ENCODE results near the gene NDEL1.

NDEL1 gene

DNA sequence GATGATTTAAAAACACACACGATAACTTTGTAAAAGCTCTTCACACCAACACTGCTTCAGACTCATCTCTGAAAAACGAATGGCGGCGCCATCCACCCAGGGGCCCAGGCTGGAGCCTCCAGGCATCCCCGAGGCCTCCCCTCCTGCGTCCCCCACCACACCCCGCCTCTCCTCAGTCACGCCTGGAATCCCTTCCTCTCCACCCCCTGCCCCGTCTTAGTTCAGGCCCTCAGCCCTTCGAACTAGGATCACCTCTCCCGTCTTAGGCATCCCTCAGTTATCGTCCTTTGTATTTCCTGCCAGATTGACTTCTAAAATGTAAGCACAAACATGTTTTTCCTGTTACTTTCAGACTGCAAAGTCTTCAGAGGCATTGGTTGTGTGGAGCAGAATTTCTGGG is 58.3 kb downstream of the NDEL1 start:
- TF ChIP-seq, protein P1, sequence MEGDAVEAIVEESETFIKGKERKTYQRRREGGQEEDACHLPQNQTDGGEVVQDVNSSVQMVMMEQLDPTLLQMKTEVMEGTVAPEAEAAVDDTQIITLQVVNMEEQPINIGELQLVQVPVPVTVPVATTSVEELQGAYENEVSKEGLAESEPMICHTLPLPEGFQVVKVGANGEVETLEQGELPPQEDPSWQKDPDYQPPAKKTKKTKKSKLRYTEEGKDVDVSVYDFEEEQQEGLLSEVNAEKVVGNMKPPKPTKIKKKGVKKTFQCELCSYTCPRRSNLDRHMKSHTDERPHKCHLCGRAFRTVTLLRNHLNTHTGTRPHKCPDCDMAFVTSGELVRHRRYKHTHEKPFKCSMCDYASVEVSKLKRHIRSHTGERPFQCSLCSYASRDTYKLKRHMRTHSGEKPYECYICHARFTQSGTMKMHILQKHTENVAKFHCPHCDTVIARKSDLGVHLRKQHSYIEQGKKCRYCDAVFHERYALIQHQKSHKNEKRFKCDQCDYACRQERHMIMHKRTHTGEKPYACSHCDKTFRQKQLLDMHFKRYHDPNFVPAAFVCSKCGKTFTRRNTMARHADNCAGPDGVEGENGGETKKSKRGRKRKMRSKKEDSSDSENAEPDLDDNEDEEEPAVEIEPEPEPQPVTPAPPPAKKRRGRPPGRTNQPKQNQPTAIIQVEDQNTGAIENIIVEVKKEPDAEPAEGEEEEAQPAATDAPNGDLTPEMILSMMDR (IDR thresholded peaks at IDR 0.05; ENCODE audit: insufficient read depth, low read depth, low read length, missing control alignments): no peak
- no peak for DNase-seq (ENCODE audit: low read depth)
- H3K4me3 ChIP-seq (ENCODE audit: low read depth, low read length): no peak overlapping the region

DNA sequence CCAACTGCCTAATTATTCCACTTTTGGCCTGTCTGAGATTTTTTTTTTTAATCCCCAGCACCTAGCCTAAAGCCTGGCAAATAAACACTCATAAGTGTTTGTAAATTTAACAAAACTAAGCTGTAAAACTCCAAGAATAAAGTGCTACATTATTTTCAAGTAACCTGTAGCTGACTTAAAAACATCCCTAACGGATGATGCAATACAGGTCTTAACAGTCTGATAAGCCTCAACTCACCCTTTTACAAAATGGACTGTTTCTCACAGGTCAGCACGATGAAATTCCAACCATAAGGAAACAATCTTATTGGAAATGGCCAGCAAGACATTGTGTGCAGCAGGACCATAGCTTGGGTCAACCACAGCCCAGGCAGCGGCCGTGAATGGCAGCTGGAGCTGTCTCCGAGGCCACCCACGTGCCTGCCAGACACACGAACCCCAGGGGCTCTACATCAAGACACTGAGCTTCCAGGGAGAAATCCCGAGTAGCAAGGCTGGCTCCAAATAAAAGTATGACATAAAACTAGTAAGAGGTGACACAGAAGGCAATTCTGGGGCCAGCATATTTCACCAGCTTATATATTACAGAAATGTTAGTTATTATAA is 58.9 kb downstream of the NDEL1 start:
- no peak for DNase-seq (ENCODE audit: low read depth)
- no peak overlapping the region for H3K4me3 ChIP-seq (ENCODE audit: low read depth, low read length)
- TF ChIP-seq, protein P1 (IDR thresholded peaks at IDR 0.05; ENCODE audit: insufficient read depth, low read depth, low read length, missing control alignments): no peak

DNA sequence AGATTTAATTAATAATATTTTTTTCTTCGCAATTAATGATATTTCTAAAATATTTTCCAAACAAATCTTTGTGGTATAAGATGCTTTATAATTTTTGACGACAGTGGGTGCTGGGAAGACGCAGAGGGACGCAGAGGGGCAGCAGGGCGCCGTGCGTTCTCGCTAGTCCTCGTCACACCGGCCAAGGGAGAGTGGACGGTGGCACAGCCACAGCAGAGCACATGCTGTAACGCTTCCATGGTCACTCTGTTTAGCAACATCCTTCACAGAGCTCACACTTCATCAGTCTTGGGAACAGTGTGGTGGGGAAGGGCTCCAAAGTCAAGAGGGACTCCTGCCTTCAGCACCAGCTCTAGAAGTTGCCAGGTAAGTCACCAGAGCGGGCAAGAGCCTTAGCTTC is 60.4 kb downstream of the NDEL1 start:
- TF ChIP-seq, protein P1 (IDR thresholded peaks at IDR 0.05; ENCODE audit: insufficient read depth, low read depth, low read length, missing control alignments): no peak
- DNase-seq (ENCODE audit: low read depth): no peak
- no peak overlapping the region for H3K4me3 ChIP-seq (ENCODE audit: low read depth, low read length)

DNA sequence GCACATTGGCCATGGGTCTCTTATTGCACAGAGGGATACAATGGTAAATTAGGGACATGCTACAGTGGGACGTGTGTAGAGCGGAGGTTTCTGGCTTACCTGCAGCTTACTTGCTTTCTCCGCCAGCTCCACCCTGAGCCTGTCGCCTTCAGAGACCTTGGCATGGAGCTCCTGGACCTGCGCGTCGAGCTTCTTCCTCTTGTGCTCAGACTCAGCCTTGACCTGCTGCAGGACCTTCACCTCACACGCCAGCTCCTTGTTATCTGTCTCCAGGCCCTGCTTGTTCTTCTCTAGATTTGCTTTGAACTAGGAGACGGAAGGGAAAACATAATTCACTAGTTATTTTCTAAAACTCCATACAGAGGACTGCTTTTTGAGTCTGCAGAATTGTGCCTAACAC is 63.5 kb downstream of the NDEL1 start:
- TF ChIP-seq, protein P1 (IDR thresholded peaks at IDR 0.05; ENCODE audit: insufficient read depth, low read depth, low read length, missing control alignments): no peak
- H3K4me3 ChIP-seq (ENCODE audit: low read depth, low read length): no peak overlapping the region
- DNase-seq (ENCODE audit: low read depth): no peak

DNA sequence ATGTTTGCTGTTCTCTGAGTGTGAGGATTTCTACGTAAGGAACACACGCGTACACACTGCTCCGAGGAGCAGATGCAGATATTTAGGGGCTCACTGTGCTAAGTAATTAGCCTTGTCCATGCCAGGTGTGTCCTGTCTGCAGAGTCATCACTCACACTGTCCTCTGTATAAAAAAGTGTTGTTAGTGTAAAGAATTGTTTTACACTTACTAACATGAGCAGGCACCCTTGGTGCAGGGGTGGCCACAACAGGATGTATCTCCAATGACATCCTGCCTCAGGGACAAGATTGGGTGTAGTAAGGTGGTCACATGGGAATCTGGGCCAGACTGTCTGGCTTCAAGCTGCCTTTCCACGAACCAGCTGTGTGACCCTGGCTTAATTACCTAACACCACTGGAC is 63.9 kb downstream of the NDEL1 start:
- no peak for DNase-seq (ENCODE audit: low read depth)
- TF ChIP-seq, protein P1 (IDR thresholded peaks at IDR 0.05; ENCODE audit: insufficient read depth, low read depth, low read length, missing control alignments): no peak
- no peak overlapping the region for H3K4me3 ChIP-seq (ENCODE audit: low read depth, low read length)

DNA sequence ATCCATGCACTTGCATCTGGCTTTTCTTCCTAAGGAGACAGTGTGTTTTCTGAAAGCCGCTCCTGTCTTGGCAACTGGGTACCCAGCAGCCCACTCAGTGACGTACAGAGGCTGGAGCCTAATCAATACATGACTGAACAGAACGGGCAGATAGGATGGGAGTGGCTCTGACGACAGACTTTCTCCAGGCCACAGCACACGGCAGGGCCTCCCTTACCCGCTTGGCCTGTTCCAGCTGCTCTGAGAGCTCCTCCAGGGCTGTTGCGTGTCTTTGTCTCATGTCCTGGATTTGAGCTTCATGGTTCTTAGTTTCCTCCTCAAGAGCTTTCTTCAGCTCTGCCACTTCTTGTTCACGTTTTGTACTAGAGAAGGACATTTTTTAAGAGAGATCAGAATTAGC is 64.9 kb downstream of the NDEL1 start:
- DNase-seq (ENCODE audit: low read depth): no peak
- no peak overlapping the region for H3K4me3 ChIP-seq (ENCODE audit: low read depth, low read length)
- TF ChIP-seq, protein P1 (IDR thresholded peaks at IDR 0.05; ENCODE audit: insufficient read depth, low read depth, low read length, missing control alignments): no peak

DNA sequence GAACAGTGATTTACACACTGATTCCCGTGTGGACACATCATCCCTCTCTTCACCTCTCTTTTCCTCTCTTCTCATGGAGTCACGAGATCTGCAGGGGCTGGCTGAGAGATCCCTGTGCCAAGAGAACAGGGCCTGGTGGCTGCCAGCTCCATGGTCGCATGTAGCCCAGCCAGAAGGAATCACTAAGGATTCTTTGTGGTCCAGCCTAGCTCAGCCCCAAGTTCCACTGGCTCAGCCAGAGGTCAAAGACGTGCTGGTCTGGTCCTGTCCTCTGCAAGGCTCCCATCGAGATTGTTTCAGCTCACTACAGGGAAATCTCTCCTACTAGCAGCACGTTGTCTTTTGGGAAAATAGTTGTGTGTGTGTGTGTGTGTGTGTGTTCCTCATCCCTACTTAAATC is 66.4 kb downstream of the NDEL1 start:
- TF ChIP-seq, protein P1 (IDR thresholded peaks at IDR 0.05; ENCODE audit: insufficient read depth, low read depth, low read length, missing control alignments): no peak
- no peak for DNase-seq (ENCODE audit: low read depth)
- no peak overlapping the region for H3K4me3 ChIP-seq (ENCODE audit: low read depth, low read length)
